ENCODE data around the gene ZFYVE28. TPM values are rescaled to one million over a fixed set of nuclear protein-coding genes. Genes with fewer than 3 reads are reported as not detected.

The ZFYVE28 gene
- total RNA-seq, 2 donors from 2014 or later, result 7.4 to 8.4 TPM

- DNase-seq (ENCODE audit: low spot score), result no peak
- intact Hi-C loops (cut with DNase I), result no loop called here
Measured at GRCh38 chr4:2331043-2331420, 87.4 kb downstream of the ZFYVE28 start.

GRCh38 chr4:2330091-2331042, 88.1 kb downstream of the ZFYVE28 start:
- DNase-seq (ENCODE audit: low spot score), result no peak
- intact Hi-C loops (cut with DNase I), result no loop called here

GRCh38 chr4:2327579-2327978, 90.9 kb downstream of the ZFYVE28 start:
- intact Hi-C loops (cut with DNase I), result loop anchor here in 1 of 2 donors (1.0 kb wide), 1 partner anchor 21 kb away; no protein-coding TSS in a partner anchor
- no peak for DNase-seq (ENCODE audit: low spot score)

GRCh38 chr4:2324891-2325290, 93.6 kb downstream of the ZFYVE28 start:
- intact Hi-C loops (cut with DNase I), result no loop called here
- DNase-seq (ENCODE audit: low spot score), result no peak

- intact Hi-C loops (cut with DNase I), result no loop called here
- no peak for DNase-seq (ENCODE audit: low spot score)
Measured at GRCh38 chr4:2322841-2323240, 95.6 kb downstream of the ZFYVE28 start.

- DNase-seq (ENCODE audit: low spot score), result peak; percentile 66
- intact Hi-C loops (cut with DNase I), result no loop called here
Measured at GRCh38 chr4:2322227-2322626, 96.2 kb downstream of the ZFYVE28 start.

- intact Hi-C loops (cut with DNase I), result no loop called here
Measured at GRCh38 chr4:2321279-2322196, 96.9 kb downstream of the ZFYVE28 start.

GRCh38 chr4:2320746-2321145, 97.7 kb downstream of the ZFYVE28 start:
- DNase-seq (ENCODE audit: low spot score), result peak; percentile 70
- intact Hi-C loops (cut with DNase I), result no loop called here

More at GRCh38 chr4:2321279-2322196, 96.9 kb downstream of the ZFYVE28 start:
- DNase-seq (ENCODE audit: low spot score), result peak; percentile 68

- DNase-seq (ENCODE audit: low spot score), result peak; percentile 62
- intact Hi-C loops (cut with DNase I), result no loop called here
Measured at GRCh38 chr4:2320152-2320551, 98.3 kb downstream of the ZFYVE28 start.

GRCh38 chr4:2318885-2319284, 99.6 kb downstream of the ZFYVE28 start:
- intact Hi-C loops (cut with DNase I), result no loop called here
- peak; percentile 68 for DNase-seq (ENCODE audit: low spot score)

- peak; percentile 56 for DNase-seq (ENCODE audit: low spot score)
- intact Hi-C loops (cut with DNase I), result no loop called here
Measured at GRCh38 chr4:2318476-2318875, 100.0 kb downstream of the ZFYVE28 start.

GRCh38 chr4:2313366-2313765, 105.1 kb downstream of the ZFYVE28 start:
- peak; percentile 36 for DNase-seq (ENCODE audit: low spot score)
- intact Hi-C loops (cut with DNase I), result no loop called here

- intact Hi-C loops (cut with DNase I), result loop anchor here in 1 of 2 donors (1.0 kb wide), 1 partner anchor 20 kb away; no protein-coding TSS in a partner anchor
- peak; percentile 18 for DNase-seq (ENCODE audit: low spot score)
Measured at GRCh38 chr4:2306773-2307410, 111.6 kb downstream of the ZFYVE28 start.

- DNase-seq (ENCODE audit: low spot score), result peak; percentile 71
- intact Hi-C loops (cut with DNase I), result loop anchor here in 1 of 2 donors (1.0 kb wide), 1 partner anchor 21 kb away; no protein-coding TSS in a partner anchor
Measured at GRCh38 chr4:2305766-2306501, 112.5 kb downstream of the ZFYVE28 start.

GRCh38 chr4:2304877-2305561, 113.4 kb downstream of the ZFYVE28 start:
- DNase-seq (ENCODE audit: low spot score), result peak; percentile 79
- intact Hi-C loops (cut with DNase I), result no loop called here

- intact Hi-C loops (cut with DNase I), result no loop called here
- DNase-seq (ENCODE audit: low spot score), result no peak
Measured at GRCh38 chr4:2304321-2304876, 114.0 kb downstream of the ZFYVE28 start.

GRCh38 chr4:2303686-2304320, 114.6 kb downstream of the ZFYVE28 start:
- peak; percentile 75 for DNase-seq (ENCODE audit: low spot score)
- intact Hi-C loops (cut with DNase I), result no loop called here
